Smooth muscle cell (in vitro differentiated cells): ENCODE data around the gene LRRC38. TPM values are rescaled to one million over a fixed set of nuclear protein-coding genes. Genes with fewer than 3 reads are reported as not detected.

Experiments used
- DNase-seq: peaks from one replicate; lab custom pipeline; 2025; ENCODE audit not compliant: unreplicated experiment; lab: John Stamatoyannopoulos, UW
- H2AFZ ChIP-seq: fragments of 200-600 bp; sonication (generic); 2 replicates; pipeline ENCODE4 v1.6.0; 2016; ENCODE audit warnings: antibody characterized with exemption, low read depth, mild to moderate bottlenecking
- H3F3A ChIP-seq: fragments of 200-600 bp; sonication (generic); 2 replicates; pipeline ENCODE4 v1.6.0; 2017; ENCODE audit warnings: antibody characterized with exemption, low read depth
- H3K27ac ChIP-seq: fragments of 200-600 bp; sonication (generic); 2 replicates; pipeline ENCODE4 v1.5.1; 2016; ENCODE audit warnings: low read depth, mild to moderate bottlenecking
- H3K27me3 ChIP-seq: fragments of 200-600 bp; sonication (generic); 2 replicates; pipeline ENCODE4 v1.6.1; 2016; ENCODE audit warnings: low read depth, mild to moderate bottlenecking
- H3K36me3 ChIP-seq: fragments of 200-600 bp; sonication (generic); 2 replicates; pipeline ENCODE4 v1.5.1; 2016; ENCODE audit warnings: low read depth
- H3K4me1 ChIP-seq: fragments of 200-600 bp; sonication (generic); 2 replicates; pipeline ENCODE4 v1.5.1; 2016; ENCODE audit warnings: low read depth
- H3K4me2 ChIP-seq: fragments of 200-600 bp; sonication (generic); 2 replicates; pipeline ENCODE4 v1.6.0; 2016; ENCODE audit warnings: mild to moderate bottlenecking
- H3K4me3 ChIP-seq: fragments of 200-600 bp; sonication (generic); 2 replicates; pipeline ENCODE4 v1.5.1; 2016; ENCODE audit warnings: mild to moderate bottlenecking
- H3K79me2 ChIP-seq: fragments of 200-600 bp; sonication (generic); 2 replicates; pipeline ENCODE4 v1.6.0; 2016; ENCODE audit warnings: low read depth, mild to moderate bottlenecking
- H3K9ac ChIP-seq: fragments of 200-600 bp; sonication (generic); 2 replicates; pipeline ENCODE4 v1.6.0; 2016; ENCODE audit warnings: low read depth
- H3K9me3 ChIP-seq: fragments of 200-600 bp; sonication (generic); replicated peaks from 2 replicates; pipeline ENCODE4 v1.5.1; 2016; ENCODE audit warnings: low read depth
- H4K20me1 ChIP-seq: fragments of 200-600 bp; sonication (generic); 2 replicates; pipeline ENCODE4 v1.6.0; 2016; ENCODE audit warnings: low read depth
- CTCF ChIP-seq: fragments of 200-600 bp; sonication (generic); IDR thresholded peaks from 2 replicates; pipeline ENCODE4 v1.5.1; 2017; ENCODE audit warnings: borderline replicate concordance, mild to moderate bottlenecking, antibody characterized with exemption; ENCODE audit not compliant: insufficient read depth, poor library complexity, severe bottlenecking
- WGBS: methylation state at CpG from one replicate; pipeline ENCODE4 v1.1.7; 2016; ENCODE audit warnings: low lambda C conversion rate; 5-methylcytosine and 5-hydroxymethylcytosine counted together
- polyA plus RNA-seq: library from polyadenylated mRNA; unstranded; fragments of >200 nt; fragmentation: Nextera tagmentation; extraction: Ambion mirVana; gene quantifications from 2 replicates; pipeline ENCODE4 v1.2.1, GENCODE V29; 2016
- total RNA-seq: library from RNA; depleted of rRNA; stranded (reverse); fragments of >200 nt; gene quantifications from 2 replicates; pipeline ENCODE4 v1.2.3, GENCODE V29; 2014

The LRRC38 gene
- total and polyA plus RNA-seq, 2 experiments from 2014 or later: 0.39 TPM; not detected in 1

- H3K9me3 ChIP-seq: no peaks in the 10 kb centered on the region
- peaks cover 33% of the 10 kb centered on the region for H3K27me3 ChIP-seq
- no peaks in the 10 kb centered on the region for H3K4me1 ChIP-seq
- no peaks in the 10 kb centered on the region for H3K79me2 ChIP-seq
- no peak for TF ChIP-seq CTCF
- no peak for DNase-seq
- H2AFZ ChIP-seq: no peak overlapping the region
- no peak overlapping the region for H3K4me2 ChIP-seq
- no peak overlapping the region for H3K9ac ChIP-seq
- 53% methylated on average over 8 of the region's 8 CpGs for WGBS
- H4K20me1 ChIP-seq: no peaks in the 10 kb centered on the region
- no peak overlapping the region for H3K27ac ChIP-seq
- H3K4me3 ChIP-seq: no peak overlapping the region
- no peaks in the 10 kb centered on the region for H3K36me3 ChIP-seq
- H3F3A ChIP-seq: no peaks in the 10 kb centered on the region
Observed at GRCh38 chr1:13505020-13505419, 8.8 kb downstream of the LRRC38 start.

DNA sequence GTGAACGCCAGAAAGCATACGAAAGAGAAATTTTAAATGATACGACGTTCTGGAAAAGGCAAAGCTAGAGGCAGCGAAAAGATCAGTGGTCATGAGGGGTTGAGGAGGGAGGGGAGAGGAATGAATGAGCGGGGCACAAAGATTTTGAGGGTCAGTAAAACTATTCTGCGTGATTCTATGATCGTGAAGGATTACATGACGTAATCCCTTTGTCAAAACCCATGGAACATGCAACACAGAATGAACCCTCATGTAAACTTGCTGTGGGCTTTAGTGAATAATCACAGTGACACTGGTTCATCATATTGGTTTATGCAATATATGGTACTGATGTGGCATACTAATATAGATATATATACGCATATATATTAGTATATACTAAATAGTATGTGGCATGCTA, 13.0 kb downstream of the LRRC38 start:
- 95% methylated on average over 10 of the region's 10 CpGs for WGBS
- H3K27ac ChIP-seq: no peak overlapping the region
- H4K20me1 ChIP-seq: no peaks in the 10 kb centered on the region
- H3K79me2 ChIP-seq: no peaks in the 10 kb centered on the region
- no peaks in the 10 kb centered on the region for H3K4me1 ChIP-seq
- DNase-seq: no peak
- H2AFZ ChIP-seq: no peak overlapping the region
- H3K9ac ChIP-seq: no peak overlapping the region
- H3K36me3 ChIP-seq: no peaks in the 10 kb centered on the region
- H3F3A ChIP-seq: no peaks in the 10 kb centered on the region
- no peaks in the 10 kb centered on the region for H3K9me3 ChIP-seq
- H3K4me3 ChIP-seq: no peak overlapping the region
- no peak for TF ChIP-seq CTCF
- H3K27me3 ChIP-seq: peaks cover 16% of the 10 kb centered on the region
- H3K4me2 ChIP-seq: no peak overlapping the region

GRCh38 chr1:13499422-13499821, 14.4 kb downstream of the LRRC38 start:
- 87% methylated on average over 5 of the region's 5 CpGs for WGBS
- Histone ChIP-seq H3K27ac (no peak overlapping the region), H3K4me2 (no peak overlapping the region), H3K27me3 (peaks cover 10% of the 10 kb centered on the region), H3K9ac (no peak overlapping the region), H3F3A (no peaks in the 10 kb centered on the region), H3K4me1 (no peaks in the 10 kb centered on the region), H4K20me1 (no peaks in the 10 kb centered on the region), H3K36me3 (no peaks in the 10 kb centered on the region), H3K79me2 (no peaks in the 10 kb centered on the region), H3K4me3 (no peak overlapping the region), H2AFZ (no peak overlapping the region), H3K9me3 (no peaks in the 10 kb centered on the region)
- DNase-seq: no peak
- no peak for TF ChIP-seq CTCF

GRCh38 chr1:13498553-13498952, 15.2 kb downstream of the LRRC38 start:
- H2AFZ ChIP-seq: no peak overlapping the region
- H3K79me2 ChIP-seq: no peaks in the 10 kb centered on the region
- no peaks in the 10 kb centered on the region for H3F3A ChIP-seq
- no peak for DNase-seq
- H4K20me1 ChIP-seq: no peaks in the 10 kb centered on the region
- no peak overlapping the region for H3K9ac ChIP-seq
- H3K4me3 ChIP-seq: no peak overlapping the region
- 76% methylated on average over 7 of the region's 7 CpGs for WGBS
- peaks cover 10% of the 10 kb centered on the region for H3K27me3 ChIP-seq
- TF ChIP-seq CTCF: no peak
- H3K9me3 ChIP-seq: no peaks in the 10 kb centered on the region
- no peaks in the 10 kb centered on the region for H3K36me3 ChIP-seq
- H3K4me1 ChIP-seq: no peaks in the 10 kb centered on the region
- no peak overlapping the region for H3K4me2 ChIP-seq
- no peak overlapping the region for H3K27ac ChIP-seq
